Measurements from ENCODE around the gene DNAJC1. TPM values are rescaled to one million over a fixed set of nuclear protein-coding genes. Genes with fewer than 3 reads are reported as not detected.

DNAJC1 gene
- total RNA-seq, 1 experiment from 2014 or later, result 12.9 TPM

- intact Hi-C loops (cut with micrococcal nuclease; ENCODE audit: unreplicated experiment), result no loop called here
- CTCF ChIA-PET, result no interaction called here
- TF ChIP-seq POLR2AphosphoS5 (IDR thresholded peaks at IDR 0.05; ENCODE audit: low read depth, low read length) (no peak), SIN3A (IDR thresholded peaks at IDR 0.05; ENCODE audit: borderline replicate concordance, insufficient read depth, low read depth, low read length) (no peak), REST (IDR thresholded peaks at IDR 0.05; ENCODE audit: insufficient read depth in 1 of 2, low read depth in 2 of 2, low read length in 1 of 2) (no peak), TCF7L2 (IDR thresholded peaks at IDR 0.05; ENCODE audit: low read depth, low read length) (no peak), CTCF (IDR thresholded peaks at IDR 0.05) (no peak)
- H3K4me3 ChIP-seq (ENCODE audit: low read depth in 2 of 2, low read length in 2 of 2), result no peak overlapping the region
- no peaks in the 10 kb centered on the region for H3K27me3 ChIP-seq (ENCODE audit: control insufficient read depth, insufficient read depth, low read length)
- in situ Hi-C loops (cut with HindIII; ENCODE audit: low pct_unique_long_range_greater_than_20kb, low sequenced_read_pairs), result no loop called here
- no peak overlapping the region for H3K27ac ChIP-seq (ENCODE audit: low read length)
- no peak for DNase-seq (ENCODE audit: low read depth, low spot score)
- ATAC-seq, result no peak
- no peaks in the 10 kb centered on the region for H3K36me3 ChIP-seq (ENCODE audit: control insufficient read depth, insufficient read depth, low read length)
- H3K4me1 ChIP-seq (ENCODE audit: control insufficient read depth, insufficient read depth, low read length), result peaks cover 12% of the 10 kb centered on the region
- BruUV-seq (replicated peaks), result no TSS peak
- POLR2A ChIA-PET, result no interaction called here
- no peaks in the 10 kb centered on the region for H3K9me3 ChIP-seq (ENCODE audit: control insufficient read depth, insufficient read depth, low read depth, low read length)
Measured at GRCh38 chr10:21924511-21924910, 79.0 kb downstream of the DNAJC1 start.

GRCh38 chr10:21920633-21921032 is 82.9 kb downstream of the DNAJC1 start:
- TF ChIP-seq TCF7L2 (IDR thresholded peaks at IDR 0.05; ENCODE audit: low read depth, low read length) (no peak), POLR2AphosphoS5 (IDR thresholded peaks at IDR 0.05; ENCODE audit: low read depth, low read length) (no peak), REST (IDR thresholded peaks at IDR 0.05; ENCODE audit: insufficient read depth in 1 of 2, low read depth in 2 of 2, low read length in 1 of 2) (no peak), SIN3A (IDR thresholded peaks at IDR 0.05; ENCODE audit: borderline replicate concordance, insufficient read depth, low read depth, low read length) (no peak), CTCF (IDR thresholded peaks at IDR 0.05) (no peak)
- DNase-seq (ENCODE audit: low read depth, low spot score), result no peak
- Histone ChIP-seq H3K4me1 (ENCODE audit: control insufficient read depth, insufficient read depth, low read length) (no peaks in the 10 kb centered on the region), H3K4me3 (ENCODE audit: low read depth in 2 of 2, low read length in 2 of 2) (no peak overlapping the region), H3K27ac (ENCODE audit: low read length) (no peak overlapping the region), H3K27me3 (ENCODE audit: control insufficient read depth, insufficient read depth, low read length) (no peaks in the 10 kb centered on the region), H3K9me3 (ENCODE audit: control insufficient read depth, insufficient read depth, low read depth, low read length) (no peaks in the 10 kb centered on the region), H3K36me3 (ENCODE audit: control insufficient read depth, insufficient read depth, low read length) (no peaks in the 10 kb centered on the region; the same call in 1 of the 2 replicates)
- POLR2A ChIA-PET, result interaction anchor here (0.6 kb wide), 1 partner anchor 54 kb away, joined by 3 read pairs; no protein-coding TSS in a partner anchor
- BruUV-seq (replicated peaks), result no TSS peak
- in situ Hi-C loops (cut with HindIII; ENCODE audit: low pct_unique_long_range_greater_than_20kb, low sequenced_read_pairs) (no loop called here), intact Hi-C loops (cut with micrococcal nuclease; ENCODE audit: unreplicated experiment) (no loop called here)
- ATAC-seq, result no peak
- CTCF ChIA-PET, result no interaction called here

All from Panc1 (cell line).